MM.1S (cell line): ENCODE data around the gene UBE2F.

Experiments used
- EZH2 ChIP-seq: fragments of 300-600 bp; sonication (generic); optimal IDR thresholded peaks from 2 replicates; pipeline ENCODE3; 2017; ENCODE audit warnings: low read depth, mild to moderate bottlenecking, antibody characterized with exemption, low read length, mixed read lengths
- EZH2phosphoT487 ChIP-seq: fragments of 300-600 bp; sonication (generic); IDR thresholded peaks from 2 replicates; pipeline ENCODE4 v1.6.1; 2018; ENCODE audit warnings: antibody characterized with exemption, low read length
- TF ChIP-seq, protein P1 (sequence below): fragments of 300-600 bp; sonication (generic); IDR thresholded peaks from 2 replicates; pipeline ENCODE4 v1.5.1; 2016; ENCODE audit warnings: antibody characterized with exemption, low read length, mixed read lengths

DNA sequence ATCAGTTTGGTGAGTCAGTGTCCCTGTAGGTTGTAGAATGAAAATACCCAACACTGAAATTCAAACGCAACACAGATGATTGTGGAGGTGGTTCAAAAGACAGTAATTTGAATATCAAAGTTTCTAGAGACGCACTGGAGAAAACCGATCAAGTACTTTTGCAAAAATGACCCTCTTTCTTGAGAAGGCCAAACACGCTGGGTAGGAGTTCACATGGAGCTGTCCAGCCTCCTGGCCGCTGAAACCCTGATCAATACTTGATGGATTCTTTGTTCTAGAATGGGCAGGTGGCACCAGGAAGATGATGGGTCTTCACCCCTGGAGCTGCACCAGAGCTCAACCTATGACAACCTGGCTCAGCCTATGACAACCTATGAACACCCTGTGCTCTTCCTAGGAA, 39.7 kb upstream of the UBE2F start:
- TF ChIP-seq, protein P1, sequence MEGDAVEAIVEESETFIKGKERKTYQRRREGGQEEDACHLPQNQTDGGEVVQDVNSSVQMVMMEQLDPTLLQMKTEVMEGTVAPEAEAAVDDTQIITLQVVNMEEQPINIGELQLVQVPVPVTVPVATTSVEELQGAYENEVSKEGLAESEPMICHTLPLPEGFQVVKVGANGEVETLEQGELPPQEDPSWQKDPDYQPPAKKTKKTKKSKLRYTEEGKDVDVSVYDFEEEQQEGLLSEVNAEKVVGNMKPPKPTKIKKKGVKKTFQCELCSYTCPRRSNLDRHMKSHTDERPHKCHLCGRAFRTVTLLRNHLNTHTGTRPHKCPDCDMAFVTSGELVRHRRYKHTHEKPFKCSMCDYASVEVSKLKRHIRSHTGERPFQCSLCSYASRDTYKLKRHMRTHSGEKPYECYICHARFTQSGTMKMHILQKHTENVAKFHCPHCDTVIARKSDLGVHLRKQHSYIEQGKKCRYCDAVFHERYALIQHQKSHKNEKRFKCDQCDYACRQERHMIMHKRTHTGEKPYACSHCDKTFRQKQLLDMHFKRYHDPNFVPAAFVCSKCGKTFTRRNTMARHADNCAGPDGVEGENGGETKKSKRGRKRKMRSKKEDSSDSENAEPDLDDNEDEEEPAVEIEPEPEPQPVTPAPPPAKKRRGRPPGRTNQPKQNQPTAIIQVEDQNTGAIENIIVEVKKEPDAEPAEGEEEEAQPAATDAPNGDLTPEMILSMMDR = no peak
- TF ChIP-seq EZH2 = no peak
- TF ChIP-seq EZH2phosphoT487 = no peak
